ENCODE data around the gene NFIC.
A peak's percentile ranks its signal among the peaks of the same experiment; 100 is the strongest.

Gene NFIC

DNA sequence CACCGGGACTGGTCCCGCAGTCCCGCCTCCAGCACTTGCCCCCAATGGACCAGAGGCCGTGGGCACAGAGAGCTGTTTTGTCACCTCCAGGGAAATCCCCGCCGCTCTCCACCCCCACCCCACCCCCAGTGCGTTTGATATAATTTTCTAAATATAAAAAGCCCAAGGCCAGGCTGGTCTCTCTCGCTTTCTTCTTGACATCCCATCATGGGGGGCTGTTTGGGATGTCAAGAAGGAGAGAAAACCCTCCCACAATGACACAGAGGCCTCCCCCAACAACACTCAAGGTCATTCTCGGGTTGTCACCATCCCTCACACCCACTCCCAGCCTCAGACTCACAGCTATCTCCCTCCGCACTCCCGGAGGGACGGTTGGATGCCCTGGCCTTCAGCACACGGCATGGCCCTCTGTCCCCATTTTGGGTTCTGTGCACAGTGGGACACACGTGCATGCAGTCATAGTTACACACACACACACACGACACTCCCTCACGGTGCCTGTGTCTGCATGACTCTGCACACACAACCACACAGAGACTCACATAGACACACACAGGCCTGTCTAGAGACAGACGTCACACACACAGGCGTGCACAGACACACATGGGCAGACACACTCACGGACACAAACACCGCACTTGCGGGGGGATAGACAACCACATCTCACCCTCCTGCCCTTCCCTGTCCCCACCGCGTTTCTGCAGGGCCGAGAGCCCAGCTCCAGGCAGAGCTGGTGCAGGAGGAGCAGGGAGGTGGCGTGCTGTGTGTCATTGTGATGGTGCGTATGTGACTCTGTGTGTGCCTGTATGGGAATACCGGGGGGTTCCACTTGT, 4.8 kb upstream of the NFIC start:
- Histone ChIP-seq H3K79me2 (ENCODE audit: insufficient read depth, low read length) (peaks cover 72% of the 10 kb centered on the region), H2AFZ (ENCODE audit: low read length) (no peak overlapping the region), H4K20me1 (ENCODE audit: insufficient read depth, low read length, poor library complexity, severe bottlenecking) (peaks cover 17% of the 10 kb centered on the region), H3K9me2 (replicated peaks; ENCODE audit: low read depth, low read length) (no peaks in the 10 kb centered on the region), H3K27me3 (ENCODE audit: insufficient read depth, low read length, poor library complexity, severe bottlenecking) (no peaks in the 10 kb centered on the region), H3K4me2 (ENCODE audit: low read depth, low read length, poor library complexity, severe bottlenecking) (peak overlapping the region; percentile 89), H3F3A (ENCODE audit: low read depth) (peaks cover 6% of the 10 kb centered on the region; the same call in 1 of the 2 replicates), H3K9ac (ENCODE audit: low read depth, low read length, poor library complexity, severe bottlenecking) (peak overlapping the region; percentile 85), H3K9me3 (ENCODE audit: insufficient read depth, low read depth, low read length) (no peaks in the 10 kb centered on the region), H3K4me3 (ENCODE audit: low read length, poor library complexity, severe bottlenecking) (peak overlapping the region; percentile 93), H3K4me1 (ENCODE audit: insufficient read depth, low read length, poor library complexity, severe bottlenecking) (peaks cover 46% of the 10 kb centered on the region), H3K36me3 (ENCODE audit: insufficient read depth, low read length) (no peaks in the 10 kb centered on the region)
- TF ChIP-seq, protein P1, sequence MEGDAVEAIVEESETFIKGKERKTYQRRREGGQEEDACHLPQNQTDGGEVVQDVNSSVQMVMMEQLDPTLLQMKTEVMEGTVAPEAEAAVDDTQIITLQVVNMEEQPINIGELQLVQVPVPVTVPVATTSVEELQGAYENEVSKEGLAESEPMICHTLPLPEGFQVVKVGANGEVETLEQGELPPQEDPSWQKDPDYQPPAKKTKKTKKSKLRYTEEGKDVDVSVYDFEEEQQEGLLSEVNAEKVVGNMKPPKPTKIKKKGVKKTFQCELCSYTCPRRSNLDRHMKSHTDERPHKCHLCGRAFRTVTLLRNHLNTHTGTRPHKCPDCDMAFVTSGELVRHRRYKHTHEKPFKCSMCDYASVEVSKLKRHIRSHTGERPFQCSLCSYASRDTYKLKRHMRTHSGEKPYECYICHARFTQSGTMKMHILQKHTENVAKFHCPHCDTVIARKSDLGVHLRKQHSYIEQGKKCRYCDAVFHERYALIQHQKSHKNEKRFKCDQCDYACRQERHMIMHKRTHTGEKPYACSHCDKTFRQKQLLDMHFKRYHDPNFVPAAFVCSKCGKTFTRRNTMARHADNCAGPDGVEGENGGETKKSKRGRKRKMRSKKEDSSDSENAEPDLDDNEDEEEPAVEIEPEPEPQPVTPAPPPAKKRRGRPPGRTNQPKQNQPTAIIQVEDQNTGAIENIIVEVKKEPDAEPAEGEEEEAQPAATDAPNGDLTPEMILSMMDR (conservative IDR thresholded peaks at IDR 0.05; ENCODE audit: low read length), result no peak
- no peak for TF ChIP-seq EZH2phosphoT487 (IDR thresholded peaks at IDR 0.05; ENCODE audit: borderline replicate concordance)

DNA sequence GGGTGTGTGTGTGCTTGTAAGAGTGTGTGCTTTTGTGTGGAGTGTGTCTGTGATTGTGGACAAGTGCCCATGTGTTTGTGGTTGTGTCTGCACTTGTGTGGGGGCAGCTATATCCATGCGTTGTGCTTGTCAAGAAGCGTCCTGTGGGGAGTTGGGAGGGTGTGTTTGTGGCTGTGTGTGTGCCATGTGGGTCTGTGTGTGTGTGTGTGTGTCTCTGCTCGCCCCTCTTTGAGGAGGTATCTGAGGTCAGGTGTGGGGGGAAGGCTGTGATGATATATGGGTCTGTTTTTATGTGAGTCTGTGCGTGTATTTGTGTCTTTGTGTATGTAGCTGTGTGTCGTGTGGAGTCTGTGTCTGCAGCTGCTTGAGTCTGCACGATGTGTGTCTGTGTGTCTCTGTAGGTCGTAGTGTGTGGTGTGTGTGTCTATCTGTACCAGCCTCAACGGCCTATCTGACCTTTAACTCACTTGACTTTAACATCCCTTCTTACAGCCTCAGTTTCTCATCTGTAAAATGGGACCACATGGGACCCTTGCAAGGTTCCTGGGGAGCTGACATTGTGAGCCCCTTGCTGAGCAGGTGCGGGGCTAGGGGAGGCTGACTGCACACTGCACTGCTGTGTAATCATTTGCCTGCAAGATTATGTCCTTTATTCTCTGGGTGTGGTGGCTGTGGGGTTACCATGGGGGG, 4.0 kb upstream of the NFIC start:
- Histone ChIP-seq H3K4me1 (ENCODE audit: insufficient read depth, low read length, poor library complexity, severe bottlenecking) (peaks cover 46% of the 10 kb centered on the region), H3K4me3 (ENCODE audit: low read length, poor library complexity, severe bottlenecking) (peak overlapping the region; percentile 93), H3K4me2 (ENCODE audit: low read depth, low read length, poor library complexity, severe bottlenecking) (peak overlapping the region; percentile 89), H3K36me3 (ENCODE audit: insufficient read depth, low read length) (no peaks in the 10 kb centered on the region), H3K9me3 (ENCODE audit: insufficient read depth, low read depth, low read length) (no peaks in the 10 kb centered on the region), H3K27me3 (ENCODE audit: insufficient read depth, low read length, poor library complexity, severe bottlenecking) (no peaks in the 10 kb centered on the region), H4K20me1 (ENCODE audit: insufficient read depth, low read length, poor library complexity, severe bottlenecking) (peaks cover 17% of the 10 kb centered on the region), H3F3A (ENCODE audit: low read depth) (peaks cover 6% of the 10 kb centered on the region; the same call in 1 of the 2 replicates), H3K79me2 (ENCODE audit: insufficient read depth, low read length) (peaks cover 79% of the 10 kb centered on the region), H2AFZ (ENCODE audit: low read length) (no peak overlapping the region), H3K9me2 (replicated peaks; ENCODE audit: low read depth, low read length) (no peaks in the 10 kb centered on the region), H3K9ac (ENCODE audit: low read depth, low read length, poor library complexity, severe bottlenecking) (peak overlapping the region; percentile 85)
- TF ChIP-seq, protein P1 (conservative IDR thresholded peaks at IDR 0.05; ENCODE audit: low read length), result no peak
- no peak for TF ChIP-seq EZH2phosphoT487 (IDR thresholded peaks at IDR 0.05; ENCODE audit: borderline replicate concordance)

DNA sequence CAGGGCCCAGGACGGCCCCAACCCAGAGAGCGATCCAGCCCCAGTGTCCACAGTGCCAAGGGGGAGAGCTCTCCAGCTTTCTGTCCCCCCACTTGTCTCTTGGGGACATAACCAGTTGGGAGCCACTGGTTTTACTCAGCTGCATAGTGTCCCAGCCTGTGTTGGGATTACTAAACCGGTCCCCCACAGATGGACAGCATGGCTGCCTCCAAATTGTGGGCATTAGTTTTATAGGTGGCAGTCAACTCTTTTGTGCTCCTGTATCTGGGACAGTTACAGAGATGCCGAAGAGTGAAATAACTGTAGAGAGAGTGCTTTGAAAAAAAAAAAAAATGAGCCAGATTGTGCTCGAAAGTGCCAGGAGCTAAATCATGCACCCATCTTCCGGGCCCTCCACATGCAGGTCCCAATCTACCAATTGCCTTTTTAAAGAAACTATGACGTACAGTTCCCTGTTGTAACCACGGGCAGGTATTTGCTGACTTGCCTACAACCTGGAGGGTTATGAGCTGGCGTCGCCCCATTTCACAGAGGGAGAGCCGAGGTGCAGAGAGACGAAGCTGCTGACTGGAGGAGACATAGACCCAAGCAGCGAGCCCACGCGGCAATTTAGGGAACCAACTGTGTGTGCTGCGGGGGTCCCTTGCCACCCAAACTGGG, 2.4 kb upstream of the NFIC start:
- H3K79me2 ChIP-seq (ENCODE audit: insufficient read depth, low read length), result peaks cover 90% of the 10 kb centered on the region
- H2AFZ ChIP-seq (ENCODE audit: low read length), result no peak overlapping the region
- H3K27me3 ChIP-seq (ENCODE audit: insufficient read depth, low read length, poor library complexity, severe bottlenecking), result peaks cover 3% of the 10 kb centered on the region
- H3F3A ChIP-seq (ENCODE audit: low read depth), result peaks cover 6% of the 10 kb centered on the region; the same call in 1 of the 2 replicates
- no peaks in the 10 kb centered on the region for H3K9me3 ChIP-seq (ENCODE audit: insufficient read depth, low read depth, low read length)
- no peak for TF ChIP-seq EZH2phosphoT487 (IDR thresholded peaks at IDR 0.05; ENCODE audit: borderline replicate concordance)
- TF ChIP-seq, protein P1 (conservative IDR thresholded peaks at IDR 0.05; ENCODE audit: low read length), result no peak
- H3K4me3 ChIP-seq (ENCODE audit: low read length, poor library complexity, severe bottlenecking), result no peak overlapping the region
- H4K20me1 ChIP-seq (ENCODE audit: insufficient read depth, low read length, poor library complexity, severe bottlenecking), result peaks cover 33% of the 10 kb centered on the region
- H3K4me1 ChIP-seq (ENCODE audit: insufficient read depth, low read length, poor library complexity, severe bottlenecking), result peaks cover 50% of the 10 kb centered on the region
- no peaks in the 10 kb centered on the region for H3K9me2 ChIP-seq (replicated peaks; ENCODE audit: low read depth, low read length)
- H3K9ac ChIP-seq (ENCODE audit: low read depth, low read length, poor library complexity, severe bottlenecking), result no peak overlapping the region
- H3K36me3 ChIP-seq (ENCODE audit: insufficient read depth, low read length), result no peaks in the 10 kb centered on the region
- no peak overlapping the region for H3K4me2 ChIP-seq (ENCODE audit: low read depth, low read length, poor library complexity, severe bottlenecking)

Data from Loucy (cell line).